ENCODE data around the gene CADM1.

Gene CADM1

DNA sequence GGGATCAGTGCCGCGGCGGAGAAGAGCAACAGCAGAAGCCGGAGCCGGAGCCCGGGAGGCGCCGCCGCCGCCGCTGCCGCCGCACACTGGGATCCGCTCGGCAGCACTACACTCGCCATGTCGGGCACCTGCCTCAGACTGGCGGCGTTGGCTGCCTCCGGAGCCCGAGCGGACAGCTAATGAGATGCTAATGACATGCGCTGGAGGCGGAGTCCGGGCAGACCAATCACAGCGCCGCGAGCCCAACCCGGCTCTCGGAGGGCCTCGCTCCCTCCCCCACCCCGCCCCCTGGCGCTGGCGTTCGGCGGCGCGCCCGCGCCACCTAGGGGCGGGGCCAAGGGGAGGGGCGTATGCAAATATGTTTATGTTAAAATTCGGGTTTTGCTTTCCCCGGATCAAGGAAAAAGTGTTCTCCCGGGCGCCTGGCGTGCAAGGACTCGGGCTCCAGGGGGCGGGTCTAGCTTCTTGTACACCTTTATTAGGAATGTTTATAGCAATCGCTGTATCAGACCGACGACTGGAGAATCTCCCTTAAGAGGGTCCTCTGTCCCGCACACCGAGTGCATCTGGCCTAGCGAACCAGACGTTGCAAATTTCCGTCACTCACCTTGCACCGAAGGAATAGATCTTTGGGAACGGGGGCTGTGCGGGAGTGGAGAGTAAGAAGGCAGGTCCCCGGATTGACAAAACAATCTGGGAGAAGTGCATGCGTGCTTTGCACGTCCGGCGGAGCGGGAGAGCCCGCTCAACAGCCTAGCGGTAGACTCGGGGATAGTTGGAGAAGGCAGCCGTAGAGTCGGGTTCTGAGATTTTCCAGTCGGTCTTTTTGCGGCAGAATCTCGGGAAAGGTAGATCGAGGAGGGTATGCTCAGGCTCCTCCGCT lies at the start of gene CADM1:
Gene CADM1, minus strand, starts transcription at position 140 of the 883 bp plus-strand sequence.
- peak; percentile 75 to 80 for DNase-seq

DNA sequence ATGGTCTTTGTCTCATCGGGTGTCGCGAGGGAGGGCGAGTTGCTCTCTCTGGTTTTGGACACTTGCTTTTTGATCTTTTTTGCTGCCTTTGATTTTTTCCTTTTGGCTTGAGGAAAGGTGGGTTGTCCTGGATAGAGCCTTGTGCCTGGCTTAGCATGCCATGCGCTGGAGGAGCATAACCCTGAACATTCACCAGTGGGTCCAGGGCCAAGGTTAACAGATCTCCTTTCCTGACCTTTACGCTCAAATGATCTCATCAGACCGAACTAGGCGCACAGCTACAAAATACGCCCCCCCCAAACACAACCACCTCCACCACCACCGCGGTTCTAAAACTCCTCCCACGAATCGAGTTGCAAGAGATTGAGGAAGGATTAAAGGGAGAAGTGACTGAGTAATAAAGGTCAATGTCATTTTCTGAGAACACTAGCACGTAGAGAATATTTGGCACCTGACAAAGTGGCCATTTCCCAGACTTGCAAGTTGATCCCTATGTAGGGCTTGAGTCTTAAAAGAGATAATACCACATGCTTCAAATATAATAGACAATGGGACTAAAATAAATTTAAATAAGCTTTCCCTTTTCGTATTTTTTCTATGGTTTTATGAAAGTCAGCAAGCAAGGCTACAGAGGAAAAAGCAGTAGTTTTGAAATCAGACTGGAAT lies 48.7 kb upstream of the CADM1 start:
- DNase-seq, result no peak

DNA sequence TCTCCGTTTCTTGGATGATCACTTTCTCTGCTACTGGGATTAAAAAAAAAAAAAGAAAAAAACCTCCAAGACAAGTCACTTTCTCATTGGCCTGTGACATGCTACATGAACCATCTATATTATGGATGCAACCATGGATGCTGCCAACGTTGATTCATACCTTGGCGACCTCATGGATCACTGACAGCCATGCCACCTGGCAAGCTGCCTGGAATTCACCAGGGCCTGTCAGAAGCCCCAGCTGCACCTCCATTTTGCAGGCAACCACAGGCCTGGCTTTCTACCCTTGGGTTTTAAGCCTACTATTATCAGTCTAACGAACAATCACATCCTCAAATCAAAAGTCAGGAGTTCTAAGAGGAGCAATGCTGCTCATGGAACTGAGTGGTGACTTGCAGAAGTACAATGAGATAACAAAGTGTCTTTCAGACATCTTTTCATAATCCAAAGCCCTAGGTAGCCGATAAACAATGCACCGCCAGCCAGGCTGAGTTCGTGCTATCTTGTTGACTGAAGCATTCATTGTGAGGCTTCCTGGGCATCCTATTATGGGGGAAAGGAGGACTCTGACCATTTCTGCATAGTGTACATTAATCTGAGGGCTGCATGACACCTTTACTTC lies 48.0 kb upstream of the CADM1 start:
- DNase-seq, result no peak

DNA sequence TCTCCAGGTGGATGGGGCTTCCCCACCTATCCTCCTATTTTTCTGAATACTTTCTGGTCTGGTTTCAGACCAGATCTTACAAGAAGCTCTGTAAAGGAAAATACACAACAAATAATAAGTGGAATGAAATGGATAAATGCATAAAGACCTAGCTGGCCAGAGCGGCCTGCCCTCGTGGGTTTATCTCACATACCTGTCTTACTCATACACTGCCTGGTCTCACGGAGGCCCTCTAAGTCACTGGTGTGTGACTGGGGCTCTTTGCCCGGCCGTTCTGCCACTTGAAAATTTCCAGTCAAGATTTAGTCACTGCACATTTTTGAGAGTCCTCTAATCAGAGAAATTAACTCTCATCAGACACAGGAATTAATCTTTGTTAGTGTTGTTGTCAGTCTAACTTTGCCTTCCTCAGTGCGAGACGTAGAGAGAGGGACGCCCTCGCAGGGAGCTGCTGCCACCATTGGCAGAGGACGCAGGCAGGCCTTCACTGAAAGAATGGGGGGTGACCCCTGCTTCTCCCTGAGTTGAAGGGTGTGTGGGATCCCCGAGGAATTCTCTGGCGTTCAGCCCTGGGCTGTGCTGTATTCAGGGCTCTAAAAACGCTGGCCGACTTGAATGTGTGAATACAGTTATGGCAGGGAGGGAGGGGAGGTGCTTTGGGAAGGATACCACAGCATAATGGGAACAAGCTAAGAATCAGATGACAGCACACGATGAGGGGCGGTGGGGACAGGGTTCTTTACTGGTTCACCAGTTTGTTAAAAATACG lies 46.3 kb upstream of the CADM1 start:
- DNase-seq, result no peak

DNA sequence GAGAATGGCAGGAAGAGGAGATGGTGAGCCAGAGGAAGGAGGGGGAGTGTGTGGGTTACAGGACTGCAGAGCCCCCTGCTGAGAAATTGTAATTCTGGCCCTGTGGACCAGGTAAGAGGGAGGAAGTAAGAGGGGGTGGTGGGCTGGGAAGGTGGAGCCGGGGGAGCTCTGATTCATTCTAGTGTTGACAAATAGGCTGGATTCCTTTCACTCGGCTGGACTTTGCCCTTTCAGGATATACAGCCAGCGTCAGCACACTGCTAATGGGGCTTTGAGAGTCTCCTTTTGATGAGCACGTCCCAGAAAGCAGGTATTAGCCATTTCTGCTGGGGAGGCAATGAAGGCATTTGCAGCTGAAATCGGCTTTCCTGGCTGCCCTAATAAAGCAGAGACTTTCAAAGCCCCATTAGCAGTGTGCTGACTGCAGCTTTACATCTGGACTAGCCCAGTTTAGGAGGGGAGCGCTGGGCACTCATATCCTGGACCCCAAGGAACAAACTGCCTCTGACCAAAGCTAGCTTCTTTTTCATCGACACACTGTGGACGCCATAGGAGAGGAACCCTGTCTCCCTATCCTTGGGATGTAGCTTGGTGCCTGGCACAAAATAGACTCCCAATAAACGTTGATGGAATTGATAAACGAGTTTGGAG lies 44.8 kb upstream of the CADM1 start:
- DNase-seq, result no peak

DNA sequence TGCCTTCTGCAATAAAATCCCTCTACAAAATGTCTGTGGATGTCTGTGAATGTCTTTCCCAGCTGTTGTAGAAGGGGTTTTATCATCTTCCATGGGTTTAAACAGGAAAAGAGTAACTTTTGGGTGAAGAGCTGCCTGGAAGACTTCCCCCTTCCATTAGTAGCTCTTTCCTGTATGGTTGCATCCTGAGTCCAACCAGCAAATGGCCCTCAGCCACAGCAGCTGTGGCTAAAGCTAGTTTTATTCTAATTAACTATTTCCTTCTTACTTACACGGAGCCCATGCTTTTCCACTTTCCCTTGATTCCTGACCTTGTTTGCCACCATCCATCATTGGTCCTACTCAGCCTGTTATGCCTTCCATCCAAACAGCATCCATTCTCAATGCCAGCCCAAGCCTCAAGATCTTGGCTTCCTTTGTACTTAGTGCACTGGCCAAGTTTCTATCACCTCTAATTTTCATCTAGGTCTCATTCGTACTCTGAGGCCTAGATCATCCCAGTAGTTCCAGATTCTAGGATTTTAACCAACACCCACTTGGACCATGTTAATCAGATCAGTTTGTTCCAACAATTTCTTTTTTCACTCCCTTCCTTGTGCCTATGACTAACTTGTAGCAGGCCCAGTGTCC lies 41.5 kb upstream of the CADM1 start:
- DNase-seq, result no peak

DNA sequence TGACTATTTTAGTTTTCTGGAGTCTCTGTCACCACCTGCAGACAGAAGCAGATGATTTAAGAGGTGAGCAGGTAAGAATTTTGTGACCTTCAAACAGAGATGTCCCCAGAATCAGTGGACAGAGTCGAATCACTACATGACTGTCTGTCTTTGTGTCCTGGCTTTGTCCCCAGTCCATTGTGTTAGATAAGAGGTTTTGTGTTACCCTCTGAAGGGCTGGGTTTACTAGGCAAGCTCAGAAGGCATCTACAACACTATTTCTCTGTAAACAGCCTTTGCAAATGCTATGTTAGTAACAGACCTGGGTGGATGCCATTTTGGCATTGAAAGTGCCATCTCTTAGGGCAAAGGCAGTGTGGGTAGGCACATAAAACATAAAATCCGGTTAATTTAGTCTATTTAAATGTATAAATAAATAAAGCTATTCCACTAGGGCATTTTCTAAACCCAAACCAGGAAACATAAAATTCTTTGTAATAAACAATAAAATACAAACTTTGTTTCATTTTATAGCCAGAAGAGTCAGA lies 40.3 kb upstream of the CADM1 start:
- DNase-seq, result no peak

DNA sequence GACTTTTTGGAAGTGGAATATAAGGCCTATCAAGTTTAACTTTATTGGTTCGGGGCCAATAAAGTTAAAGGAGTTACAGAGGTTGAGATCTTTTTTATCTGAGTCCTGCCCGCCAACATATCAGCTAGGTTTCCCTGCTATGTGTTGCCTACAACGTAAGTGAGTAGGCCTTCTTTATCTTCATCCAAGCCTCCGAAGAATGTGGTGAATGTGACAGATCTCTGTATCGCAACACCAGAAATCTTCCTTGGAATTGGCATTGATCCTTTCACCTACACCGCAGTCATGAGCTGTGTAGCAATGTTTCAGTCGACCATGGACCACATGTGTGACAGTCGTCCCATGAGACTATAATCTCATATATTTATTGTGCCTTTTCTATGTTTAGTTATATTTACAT lies 37.3 kb upstream of the CADM1 start:
- no peak for DNase-seq

DNA sequence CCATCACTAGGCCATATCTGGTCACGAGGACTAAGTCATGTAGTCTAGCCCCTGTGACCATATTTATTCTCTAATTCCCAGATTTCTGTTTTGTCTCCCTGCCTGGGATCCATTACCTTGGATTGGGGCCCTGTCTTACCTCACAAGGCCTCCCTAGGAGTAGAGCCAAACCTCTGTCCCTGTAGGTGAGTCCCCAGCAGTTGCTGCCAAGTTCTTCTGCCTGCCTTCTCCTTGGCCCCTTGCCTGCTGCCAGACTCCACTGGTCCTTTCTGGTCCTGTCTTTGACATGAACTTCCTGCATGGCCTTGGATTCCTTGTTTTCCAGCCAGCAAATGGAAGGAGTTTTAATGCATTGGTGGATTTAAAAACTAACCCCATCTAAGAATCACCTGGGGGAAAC lies 35.6 kb upstream of the CADM1 start:
- DNase-seq, result no peak

DNA sequence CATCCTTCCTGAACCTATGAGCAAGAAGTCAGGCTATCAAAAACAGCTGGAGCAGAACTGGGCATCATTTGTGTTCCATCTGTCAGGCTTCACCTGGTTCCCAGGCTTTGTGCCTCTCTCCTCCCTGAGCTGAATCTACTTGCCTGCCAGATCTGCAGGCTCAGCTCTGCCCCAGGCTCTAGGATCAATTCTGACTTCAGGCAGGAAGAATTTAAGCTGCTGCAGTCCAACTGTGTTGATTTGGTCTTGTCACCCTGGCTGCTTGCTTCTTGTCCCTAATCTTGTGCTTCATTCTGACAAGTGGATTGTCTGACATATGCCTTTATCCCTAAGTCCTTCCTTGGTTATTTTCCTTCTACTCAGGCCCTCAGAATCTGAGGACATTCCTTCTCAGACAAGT lies 31.6 kb upstream of the CADM1 start:
- no peak for DNase-seq

DNA sequence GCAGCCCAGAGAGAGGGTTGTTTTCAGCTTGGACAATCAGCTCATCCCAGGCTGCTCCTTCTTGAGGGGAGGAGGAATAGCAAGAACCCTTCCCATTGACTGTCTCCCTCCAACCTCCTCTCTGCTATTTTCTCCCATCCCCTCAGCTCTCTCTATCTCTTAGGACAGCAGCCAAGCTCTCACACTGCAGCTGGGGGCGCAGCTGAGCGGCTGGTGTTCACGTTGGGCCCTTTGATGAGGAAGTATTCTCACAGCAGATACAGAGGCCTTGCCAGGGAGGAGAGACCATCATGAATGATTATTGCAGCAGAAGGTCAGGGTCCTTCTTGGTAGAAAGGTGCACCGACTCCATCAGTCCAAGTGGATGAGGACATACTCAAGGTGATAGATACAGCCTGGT lies 26.5 kb upstream of the CADM1 start:
- no peak for DNase-seq

DNA sequence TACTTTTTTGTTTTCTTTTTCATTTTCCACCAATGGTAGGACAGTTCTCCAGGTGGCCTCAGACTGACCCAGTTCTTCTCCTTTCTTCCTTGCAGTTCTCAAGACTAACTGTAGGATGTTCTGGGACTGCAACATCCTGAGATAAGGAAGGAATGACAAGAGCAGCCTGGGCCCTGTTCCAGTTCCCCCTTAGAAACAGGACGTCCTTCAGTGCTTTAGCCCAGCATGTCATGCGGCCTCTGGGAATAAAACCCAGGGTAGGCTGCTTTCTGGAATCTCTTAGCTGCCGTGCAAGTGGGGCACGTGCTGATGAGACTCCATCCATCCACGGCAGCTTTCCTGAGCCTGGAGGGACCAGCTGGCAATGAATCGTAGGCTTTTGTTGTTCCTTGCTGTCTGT lies 24.0 kb upstream of the CADM1 start:
- no peak for DNase-seq

DNA sequence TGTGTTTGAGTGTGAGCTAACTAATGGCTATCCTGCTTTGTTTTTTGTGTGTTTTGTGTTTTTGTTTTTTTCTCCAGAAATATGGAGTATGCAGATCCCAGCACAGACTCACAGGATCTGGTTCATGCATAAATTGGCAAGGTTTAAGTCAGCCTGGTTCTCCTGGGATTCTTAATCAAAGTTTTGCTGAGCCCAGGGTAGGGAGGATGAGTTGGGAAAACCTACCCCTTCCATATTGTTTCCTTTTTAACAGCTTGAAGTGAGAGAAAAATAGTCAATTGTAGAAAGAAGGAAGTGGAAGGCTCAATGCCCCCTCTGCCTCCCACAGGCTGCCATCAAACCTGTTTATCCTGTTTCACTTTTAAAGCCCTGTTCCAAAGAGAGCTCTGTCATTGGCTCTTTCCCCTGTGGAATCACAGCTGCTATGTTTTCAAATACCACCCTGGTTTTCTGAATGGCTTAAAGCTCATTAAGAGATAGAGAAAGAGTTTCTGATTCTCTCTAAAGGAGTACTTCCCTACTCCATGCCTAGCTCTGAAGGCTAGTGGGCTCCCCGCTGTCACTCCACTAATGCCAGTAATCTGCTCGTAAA lies 23.4 kb upstream of the CADM1 start:
- no peak for DNase-seq

DNA sequence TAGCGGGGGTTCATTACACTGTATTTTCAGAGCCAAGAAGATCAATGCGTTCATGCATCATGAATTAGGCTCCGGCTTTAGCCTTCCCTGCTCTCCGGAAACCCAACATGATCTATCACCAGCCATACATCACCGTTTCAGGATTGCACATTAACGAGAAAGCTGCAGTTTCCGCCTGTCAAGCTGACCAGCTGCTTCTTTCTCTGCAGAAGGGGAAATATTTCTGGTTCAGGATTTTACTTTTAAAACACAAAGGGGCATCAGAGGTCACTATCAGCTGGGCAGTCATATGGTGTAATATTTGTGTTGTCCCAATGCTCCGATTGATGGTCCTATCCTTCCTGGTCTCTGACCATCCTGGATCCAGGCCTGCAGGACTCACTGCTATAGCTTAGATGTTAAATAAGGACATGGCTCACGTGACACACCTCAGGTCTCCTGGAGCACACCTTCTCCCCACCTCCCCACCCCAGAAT lies 21.4 kb upstream of the CADM1 start:
- no peak for DNase-seq

DNA sequence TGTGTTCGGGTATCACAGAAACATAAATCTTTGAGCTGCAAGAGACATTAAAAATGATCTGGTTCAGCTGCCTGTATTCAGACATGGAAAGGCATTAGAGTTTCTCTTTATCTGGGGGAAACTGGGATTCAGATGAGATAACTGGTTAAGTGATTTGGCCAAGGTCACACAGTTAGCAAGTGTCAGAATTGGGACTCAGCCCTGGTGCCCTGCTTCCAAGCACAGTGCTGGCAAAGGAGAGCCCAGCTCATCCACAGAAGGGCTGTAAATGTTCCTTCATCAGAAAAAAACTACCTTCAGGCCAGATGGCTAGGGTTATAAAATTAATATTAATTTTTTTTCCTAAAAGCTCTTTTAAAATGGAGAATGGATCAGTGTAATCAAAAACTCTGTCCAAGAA lies 20.4 kb upstream of the CADM1 start:
- no peak for DNase-seq

DNA sequence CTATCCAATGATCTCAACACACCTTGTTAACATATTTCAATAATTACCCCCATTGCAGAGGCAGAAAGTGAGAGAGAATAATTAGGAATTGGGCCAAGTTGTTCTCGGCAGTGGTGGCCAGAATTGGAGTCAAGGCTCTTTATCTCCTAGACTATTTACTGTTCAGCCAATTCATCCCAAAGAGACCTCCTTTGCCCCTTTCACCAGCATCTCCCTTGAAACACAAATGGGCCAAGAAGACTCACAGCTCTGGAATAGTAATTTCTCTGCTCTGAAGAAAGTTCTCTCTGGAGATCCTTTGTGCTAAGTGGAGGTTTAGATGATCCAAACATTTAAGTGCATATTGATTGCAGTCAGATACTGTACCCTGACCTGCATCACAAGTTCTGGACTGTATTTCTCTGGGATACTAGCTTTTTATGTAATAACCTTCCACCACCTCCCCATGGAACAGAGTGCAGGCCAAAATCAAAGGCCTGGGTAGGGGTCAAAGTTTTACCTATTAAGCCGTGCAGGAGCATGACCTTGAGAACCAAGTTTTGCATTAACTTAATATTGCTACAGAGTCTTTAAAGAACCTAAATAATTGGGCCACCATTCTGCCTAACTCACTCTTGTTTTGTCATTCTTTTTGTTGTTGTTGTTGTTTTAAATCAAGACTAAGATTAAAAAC lies 19.6 kb upstream of the CADM1 start:
- no peak for DNase-seq

DNA sequence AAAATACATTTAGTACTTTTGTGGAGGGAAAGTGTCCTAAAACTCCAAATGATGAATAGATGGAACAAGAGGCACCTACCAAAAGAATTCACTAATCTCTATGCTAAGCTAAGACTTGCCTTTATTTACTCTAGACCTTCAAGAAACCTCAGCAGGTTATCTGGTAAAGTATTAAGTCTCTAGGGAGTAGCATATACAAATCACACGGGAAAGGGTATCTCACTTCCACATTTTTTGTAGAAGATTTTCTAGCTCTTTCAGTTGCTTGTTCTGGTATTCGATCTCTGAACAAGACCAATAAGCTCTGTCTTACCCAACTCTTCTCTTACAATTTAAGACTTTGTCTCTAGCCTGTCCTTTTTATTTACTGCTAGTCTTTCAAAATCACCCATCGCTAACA lies 18.1 kb upstream of the CADM1 start:
- no peak for DNase-seq

DNA sequence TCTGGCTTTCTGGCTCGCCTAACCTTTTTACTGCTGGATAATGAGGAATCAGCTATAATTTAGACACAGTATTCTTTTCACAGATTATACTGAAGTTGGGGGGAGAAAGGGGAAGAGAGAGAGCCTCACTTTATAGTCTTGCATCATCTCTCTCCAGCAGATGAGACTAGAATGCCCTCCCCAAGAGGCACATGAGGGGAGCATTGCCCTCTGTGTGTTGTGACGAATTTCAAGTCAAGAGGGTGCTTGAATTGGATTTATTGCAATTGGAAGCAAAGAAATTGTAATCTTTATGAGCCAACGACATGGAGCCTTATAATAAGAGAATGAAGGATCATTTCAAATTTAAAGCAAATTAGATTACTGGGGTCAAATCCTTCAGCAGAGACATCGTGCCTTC lies 17.6 kb upstream of the CADM1 start:
- no peak for DNase-seq

DNA sequence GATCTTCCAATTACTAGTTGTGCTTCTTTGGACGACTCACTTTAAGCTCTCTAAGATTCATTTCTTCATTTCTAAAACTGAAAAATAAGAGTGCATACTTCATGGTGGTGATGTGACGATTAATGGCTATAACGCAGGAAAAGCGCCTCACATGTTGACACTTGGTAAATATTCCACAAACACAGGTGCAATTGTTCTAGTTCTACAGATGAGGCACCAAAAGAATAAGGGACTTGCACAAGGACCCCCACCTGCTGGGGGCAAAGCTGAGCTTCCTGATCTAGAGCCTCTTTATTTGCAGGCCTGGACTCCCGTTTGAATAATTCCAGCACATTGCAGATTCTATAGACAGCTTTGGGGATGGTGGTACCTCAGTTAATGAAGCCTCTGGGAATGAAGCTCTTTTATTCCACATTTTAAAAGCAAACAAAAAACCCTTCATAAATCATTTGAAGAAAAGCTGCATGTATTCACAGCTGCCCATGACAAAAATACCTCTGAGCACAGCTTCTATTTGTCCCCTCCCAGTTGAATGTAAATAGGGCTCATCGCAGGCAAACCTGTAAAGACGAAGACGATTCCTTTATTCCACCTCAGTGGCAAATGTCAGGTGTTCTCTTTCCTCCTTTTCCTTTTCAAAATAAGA lies 14.9 kb upstream of the CADM1 start:
- no peak for DNase-seq
